ENCODE measurements around the gene BET1.

The BET1 gene, protein sequence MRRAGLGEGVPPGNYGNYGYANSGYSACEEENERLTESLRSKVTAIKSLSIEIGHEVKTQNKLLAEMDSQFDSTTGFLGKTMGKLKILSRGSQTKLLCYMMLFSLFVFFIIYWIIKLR
- total RNA-seq = 7.3 to 31.7 (median 18.9) reads per million in 9 experiments

DNA sequence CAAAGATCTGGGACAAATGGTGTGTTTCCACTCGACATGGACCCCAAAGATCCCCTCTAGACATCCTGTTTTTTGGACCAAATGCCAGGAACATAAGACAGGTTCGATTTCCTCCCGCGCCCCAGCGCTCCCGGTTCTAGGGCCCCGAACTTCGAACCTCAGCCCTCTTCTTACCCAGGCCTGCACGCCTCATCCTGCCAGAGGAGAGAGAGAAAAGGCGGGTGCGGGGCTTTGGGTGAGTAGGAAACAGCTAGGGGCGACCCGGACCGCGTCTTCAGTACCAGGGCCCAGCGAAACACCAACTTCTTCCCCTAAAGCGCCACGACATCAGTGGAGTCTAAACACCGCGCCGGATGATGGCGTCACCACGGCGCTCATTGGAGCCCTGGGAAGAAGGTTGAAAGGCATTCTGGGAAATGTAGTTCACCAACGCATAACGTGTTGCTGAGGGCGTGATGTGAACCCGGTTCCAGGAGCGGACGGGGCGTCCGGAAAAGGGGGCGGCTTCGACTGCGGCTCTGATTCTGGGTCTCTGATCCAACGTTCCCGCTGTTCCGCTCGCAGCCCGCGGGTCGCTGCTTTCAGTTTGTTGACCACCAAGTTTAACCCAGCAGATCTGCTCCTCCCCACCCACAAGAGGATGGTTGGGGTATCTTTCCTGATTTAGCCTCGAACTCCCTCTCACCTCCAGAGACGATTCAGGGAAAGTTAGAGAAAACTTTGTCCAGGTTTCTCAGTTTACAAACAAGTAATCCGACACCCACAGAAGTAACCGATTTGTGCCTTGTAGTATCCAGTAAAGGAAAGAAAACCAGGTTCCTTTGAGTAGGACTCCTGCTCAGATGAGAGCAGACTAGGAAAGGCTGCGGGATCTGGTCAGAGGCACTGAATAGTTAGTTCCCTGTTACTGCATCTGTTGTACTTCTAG lies at the start of gene BET1:
Gene BET1, minus strand, starts transcription at position 332 of the 928 bp plus-strand sequence. Its CDS starts 139 bp downstream, at position 193.
- Mint-ChIP-seq H3K36me3 (ENCODE audit: insufficient read depth) (peaks cover 18% of the 10 kb centered on the region), H3K27me3 (no peaks in the 10 kb centered on the region), H3K4me1 (ENCODE audit: low read depth in 2 of 2) (peaks cover 26 to 39% of the 10 kb centered on the region in 2 donors), H3K4me3 (peak within 1 kb of the TSS; percentile 97 to 98), H3K9me3 (no peaks in the 10 kb centered on the region), H3K27ac (peak within 1 kb of the TSS; percentile 99 to 100)
- ATAC-seq (replicated peaks) = peak; percentile 95
- peak; percentile 91 to 92 (median 92) for DNase-seq

DNA sequence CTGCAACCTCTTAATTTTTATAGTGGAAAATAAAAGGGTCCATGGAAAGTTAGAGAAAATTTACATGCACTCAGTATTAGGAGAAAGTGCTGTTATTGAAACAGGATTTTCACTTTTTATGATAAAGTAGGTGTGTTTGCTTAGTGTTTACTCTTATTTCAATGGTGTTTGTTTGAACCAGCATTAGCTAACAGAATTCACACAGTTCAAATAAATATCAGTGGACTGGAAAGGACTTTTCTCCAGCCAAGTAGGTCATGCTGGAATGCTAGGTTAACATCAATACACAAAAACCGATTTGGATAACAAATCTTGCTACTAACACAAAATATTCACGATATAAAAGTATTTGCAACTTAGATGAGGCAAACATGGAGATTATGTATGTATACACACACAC lies 49.4 kb upstream of the BET1 start:
- Mint-ChIP-seq H3K27ac (no peak overlapping the region), H3K27me3 (peaks cover 34 to 36% of the 10 kb centered on the region in 2 donors), H3K9me3 (no peaks in the 10 kb centered on the region), H3K36me3 (ENCODE audit: insufficient read depth) (no peaks in the 10 kb centered on the region), H3K4me1 (ENCODE audit: low read depth in 2 of 2) (peaks cover 0 to 4% of the 10 kb centered on the region in 2 donors), H3K4me3 (no peak overlapping the region)
- no peak for ATAC-seq (replicated peaks)
- no peak for DNase-seq

DNA sequence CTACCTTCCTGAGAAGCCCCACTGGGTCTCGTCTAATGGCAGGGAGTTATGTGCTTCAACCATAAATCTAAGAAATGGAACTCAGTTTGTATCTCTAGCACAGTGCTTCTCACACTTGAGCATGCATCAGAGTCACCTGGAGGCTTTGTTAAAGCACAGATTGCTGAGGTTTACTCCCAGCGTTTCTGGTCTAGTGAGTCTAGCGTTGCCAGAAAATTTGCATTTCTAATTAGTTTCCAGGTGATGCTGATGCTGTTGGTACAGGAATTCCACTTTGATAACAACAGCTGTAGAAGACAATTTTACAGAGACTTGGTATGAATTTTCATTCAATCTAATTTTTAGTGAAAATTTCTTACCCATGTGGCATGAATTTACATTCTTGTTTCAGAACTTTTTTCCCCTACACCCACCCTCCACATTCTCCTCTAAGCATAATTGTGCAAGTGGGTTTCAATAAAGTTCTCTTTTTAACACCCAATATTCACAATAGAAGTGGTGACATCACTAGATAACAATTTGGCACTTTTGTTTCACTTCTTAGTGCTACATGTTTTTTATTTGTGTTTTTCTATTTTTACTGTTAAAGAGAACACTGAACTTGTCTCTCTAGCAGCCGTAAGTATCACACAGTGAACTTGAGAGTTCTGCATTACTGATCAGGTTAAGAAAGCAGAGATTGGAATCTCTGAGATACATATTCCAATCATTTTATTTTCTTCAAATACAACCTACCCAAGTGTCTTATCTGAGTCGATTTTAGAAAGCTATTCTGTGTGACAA lies 48.4 kb upstream of the BET1 start:
- H3K27ac Mint-ChIP-seq = no peak overlapping the region
- peaks cover 31 to 35% of the 10 kb centered on the region in 2 donors for H3K27me3 Mint-ChIP-seq
- H3K4me1 Mint-ChIP-seq (ENCODE audit: low read depth in 2 of 2) = peaks cover 0 to 4% of the 10 kb centered on the region in 2 donors
- no peak overlapping the region for H3K4me3 Mint-ChIP-seq
- no peak for DNase-seq
- no peaks in the 10 kb centered on the region for H3K9me3 Mint-ChIP-seq
- no peaks in the 10 kb centered on the region for H3K36me3 Mint-ChIP-seq (ENCODE audit: insufficient read depth)
- ATAC-seq (replicated peaks) = peak; percentile 26

DNA sequence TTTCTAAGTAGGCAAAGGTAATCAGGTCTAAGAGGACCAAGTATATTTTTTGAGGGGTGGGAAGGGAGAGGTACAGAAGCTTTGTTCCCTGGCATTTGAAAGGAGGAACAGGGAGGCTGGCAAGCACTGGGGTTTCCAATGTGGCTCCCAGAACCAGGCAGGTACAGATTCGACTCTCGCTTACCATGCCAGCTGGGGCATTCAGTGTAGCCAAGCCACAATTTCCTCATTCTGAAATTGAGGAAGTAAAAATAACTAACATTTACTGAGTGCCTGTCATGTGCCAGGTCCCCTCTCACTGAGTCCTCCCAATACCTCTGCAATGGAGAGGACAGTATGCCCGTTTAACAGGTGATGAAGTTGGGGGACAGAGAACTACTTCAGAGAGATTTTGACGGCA lies 45.9 kb upstream of the BET1 start:
- peaks cover 40 to 51% of the 10 kb centered on the region in 2 donors for H3K27me3 Mint-ChIP-seq
- H3K36me3 Mint-ChIP-seq (ENCODE audit: insufficient read depth) = no peaks in the 10 kb centered on the region
- no peak overlapping the region for H3K4me3 Mint-ChIP-seq
- H3K27ac Mint-ChIP-seq = no peak overlapping the region
- DNase-seq (no peak), ATAC-seq (replicated peaks) (peak; percentile 49)
- H3K9me3 Mint-ChIP-seq = no peaks in the 10 kb centered on the region
- H3K4me1 Mint-ChIP-seq (ENCODE audit: low read depth in 2 of 2) = peaks cover 0 to 4% of the 10 kb centered on the region in 2 donors

DNA sequence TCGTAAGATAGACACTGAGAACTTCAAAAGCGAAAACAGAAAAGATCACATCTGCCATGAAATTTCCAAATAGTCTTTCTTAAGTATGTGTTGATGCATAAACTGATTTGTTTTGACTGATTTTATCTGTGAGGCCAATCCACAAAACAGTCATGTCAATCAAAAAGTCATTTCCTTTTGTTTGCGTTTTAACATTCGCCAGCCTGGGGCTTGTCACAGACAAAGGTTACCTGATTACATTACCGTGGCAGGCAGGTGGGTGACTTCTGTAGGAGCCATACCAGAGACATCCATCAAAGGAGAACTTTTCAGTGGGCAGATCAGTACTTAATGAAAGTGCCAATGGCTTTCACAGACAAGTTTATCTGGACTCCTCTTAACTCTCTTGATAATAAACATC lies 45.5 kb upstream of the BET1 start:
- Mint-ChIP-seq H3K27ac (no peak overlapping the region), H3K27me3 (peaks cover 40 to 54% of the 10 kb centered on the region in 2 donors), H3K9me3 (no peaks in the 10 kb centered on the region), H3K36me3 (ENCODE audit: insufficient read depth) (no peaks in the 10 kb centered on the region), H3K4me3 (no peak overlapping the region), H3K4me1 (ENCODE audit: low read depth in 2 of 2) (peaks cover 0 to 4% of the 10 kb centered on the region in 2 donors)
- ATAC-seq (replicated peaks) (no peak), DNase-seq (no peak)

DNA sequence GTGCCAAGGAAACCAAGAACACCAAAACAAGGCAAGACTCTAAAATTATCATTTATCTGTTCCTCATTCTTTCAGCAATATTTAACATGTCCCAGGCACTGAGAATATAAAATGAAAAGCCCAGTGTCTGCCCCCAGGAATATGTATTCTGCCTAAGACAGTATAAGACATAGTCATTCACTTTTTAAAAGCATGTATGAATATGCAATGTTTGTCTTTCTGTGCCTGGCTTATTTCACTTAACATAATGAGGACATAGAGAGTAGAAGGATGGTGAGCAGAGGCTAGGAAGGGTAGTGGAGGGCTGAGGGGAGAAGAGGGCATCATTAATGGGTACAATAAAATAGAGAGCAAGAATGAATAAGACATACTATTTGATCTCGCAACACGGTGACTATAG lies 44.6 kb upstream of the BET1 start:
- no peak for DNase-seq
- no peak for ATAC-seq (replicated peaks)
- peaks cover 0 to 4% of the 10 kb centered on the region in 2 donors for H3K4me1 Mint-ChIP-seq (ENCODE audit: low read depth in 2 of 2)
- H3K27me3 Mint-ChIP-seq = peaks cover 32 to 47% of the 10 kb centered on the region in 2 donors
- H3K9me3 Mint-ChIP-seq = no peaks in the 10 kb centered on the region
- no peak overlapping the region for H3K27ac Mint-ChIP-seq
- no peak overlapping the region for H3K4me3 Mint-ChIP-seq
- no peaks in the 10 kb centered on the region for H3K36me3 Mint-ChIP-seq (ENCODE audit: insufficient read depth)

DNA sequence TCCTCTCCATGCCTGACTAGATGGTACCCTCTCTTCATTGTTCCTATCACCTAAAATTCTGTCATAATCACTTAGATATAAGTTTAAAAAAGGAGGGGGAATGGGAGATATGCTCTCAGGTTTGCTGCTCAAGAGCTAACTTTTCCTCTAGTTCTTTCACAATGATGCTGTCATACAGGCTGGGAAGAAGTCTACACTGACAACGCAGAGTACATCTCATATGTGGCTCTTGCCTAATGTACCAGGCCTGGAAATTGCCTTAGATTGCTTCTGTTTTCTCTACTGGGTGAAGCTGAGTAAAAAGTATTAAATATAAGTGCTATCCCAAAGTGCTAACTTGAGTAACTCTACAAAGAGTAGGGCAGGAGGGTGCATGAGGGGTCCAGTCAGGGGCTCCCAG lies 43.8 kb upstream of the BET1 start:
- peaks cover 31 to 45% of the 10 kb centered on the region in 2 donors for H3K27me3 Mint-ChIP-seq
- no peaks in the 10 kb centered on the region for H3K9me3 Mint-ChIP-seq
- no peak for ATAC-seq (replicated peaks)
- no peak for DNase-seq
- peaks cover 0 to 4% of the 10 kb centered on the region in 2 donors for H3K4me1 Mint-ChIP-seq (ENCODE audit: low read depth in 2 of 2)
- H3K4me3 Mint-ChIP-seq = no peak overlapping the region
- H3K27ac Mint-ChIP-seq = no peak overlapping the region
- H3K36me3 Mint-ChIP-seq (ENCODE audit: insufficient read depth) = no peaks in the 10 kb centered on the region

DNA sequence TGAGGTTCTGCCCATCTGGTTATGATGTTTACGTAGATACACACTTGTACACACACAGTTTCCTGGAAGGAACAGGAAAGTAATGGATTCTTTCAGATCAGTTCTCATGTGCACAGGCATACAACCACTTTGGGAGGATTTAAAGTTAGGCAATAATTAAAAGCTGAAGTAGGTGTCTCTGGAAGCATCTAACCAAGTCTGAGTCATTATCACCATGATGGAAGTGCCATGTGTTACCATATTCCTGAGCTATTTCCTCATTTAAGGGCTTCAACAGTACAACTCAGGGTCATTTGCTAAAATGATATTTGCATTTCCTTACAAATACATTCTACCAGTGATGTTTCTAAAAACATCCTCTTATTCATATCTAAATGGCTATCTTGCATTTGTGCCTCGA lies 41.4 kb upstream of the BET1 start:
- DNase-seq (no peak), ATAC-seq (replicated peaks) (no peak)
- Mint-ChIP-seq H3K9me3 (no peaks in the 10 kb centered on the region), H3K27me3 (peaks cover 37 to 53% of the 10 kb centered on the region in 2 donors), H3K4me1 (ENCODE audit: low read depth in 2 of 2) (peaks cover 0 to 4% of the 10 kb centered on the region in 2 donors), H3K4me3 (no peak overlapping the region), H3K27ac (no peak overlapping the region), H3K36me3 (ENCODE audit: insufficient read depth) (no peaks in the 10 kb centered on the region)

DNA sequence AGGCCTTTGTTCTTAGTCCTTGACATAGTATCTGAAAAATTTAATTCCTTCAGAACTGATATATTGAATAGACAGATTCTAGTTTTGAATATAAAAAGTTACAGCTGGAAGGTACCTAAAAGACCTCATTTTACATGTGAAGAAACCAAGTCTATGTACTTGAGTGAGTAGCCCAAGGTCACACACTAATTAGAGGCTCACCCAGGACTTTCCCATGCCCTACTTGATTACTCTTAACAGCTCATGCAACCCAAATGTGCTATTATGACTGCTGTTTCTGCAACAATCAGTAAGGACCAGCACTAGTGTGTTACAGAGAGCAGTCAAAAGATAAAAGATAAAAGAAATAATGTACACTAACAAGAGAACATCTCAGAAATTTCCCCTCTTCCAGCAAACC lies 40.7 kb upstream of the BET1 start:
- peaks cover 40 to 59% of the 10 kb centered on the region in 2 donors for H3K27me3 Mint-ChIP-seq
- no peaks in the 10 kb centered on the region for H3K9me3 Mint-ChIP-seq

DNA sequence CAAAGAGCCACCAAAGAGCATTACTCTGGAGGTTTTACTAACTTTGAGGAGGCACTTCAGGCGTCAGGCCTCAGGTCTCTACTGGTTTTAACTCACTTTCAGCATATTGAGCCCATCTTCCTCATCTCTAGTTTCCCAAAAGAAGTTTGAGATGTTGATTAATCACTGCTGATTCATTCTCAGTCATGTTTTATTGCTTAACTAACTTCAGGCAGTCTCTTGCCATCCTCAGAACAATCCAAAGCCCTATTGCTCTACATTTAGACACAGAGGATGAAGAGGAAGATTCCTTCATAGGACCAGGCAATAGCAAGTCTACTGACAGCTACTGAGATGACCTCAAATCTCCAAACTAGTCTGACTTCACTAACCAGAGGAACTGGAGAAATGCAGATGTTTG lies 39.1 kb upstream of the BET1 start:
- Mint-ChIP-seq H3K36me3 (ENCODE audit: insufficient read depth) (no peaks in the 10 kb centered on the region), H3K4me1 (ENCODE audit: low read depth in 2 of 2) (no peaks in the 10 kb centered on the region), H3K27ac (no peak overlapping the region), H3K27me3 (peaks cover 41 to 55% of the 10 kb centered on the region in 2 donors), H3K4me3 (no peak overlapping the region), H3K9me3 (no peaks in the 10 kb centered on the region)
- no peak for DNase-seq
- no peak for ATAC-seq (replicated peaks)

More for the DNA sequence above, 40.7 kb upstream of the BET1 start:
- peaks cover 0 to 3% of the 10 kb centered on the region in 2 donors for H3K4me1 Mint-ChIP-seq (ENCODE audit: low read depth in 2 of 2)
- DNase-seq (no peak), ATAC-seq (replicated peaks) (no peak)
- no peak overlapping the region for H3K4me3 Mint-ChIP-seq
- no peaks in the 10 kb centered on the region for H3K36me3 Mint-ChIP-seq (ENCODE audit: insufficient read depth)
- no peak overlapping the region for H3K27ac Mint-ChIP-seq

DNA sequence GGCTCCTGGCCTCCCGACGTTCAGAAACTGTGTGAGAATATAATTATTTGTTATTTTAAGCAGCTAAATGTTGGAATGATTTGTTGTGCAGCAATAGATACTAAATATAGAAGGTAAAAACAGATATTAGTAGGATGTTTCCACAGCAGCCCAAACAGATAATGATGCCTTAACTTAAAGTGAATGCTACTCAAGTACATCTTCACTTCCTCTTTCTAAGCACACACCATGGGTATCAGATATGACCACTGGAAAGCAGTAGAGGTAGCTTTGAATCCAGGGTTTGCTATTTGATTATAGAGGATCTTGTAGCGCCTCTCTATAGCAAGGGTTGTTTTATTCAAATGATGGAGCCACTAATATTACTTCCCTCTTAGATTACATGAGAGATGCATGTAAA lies 38.2 kb upstream of the BET1 start:
- H3K36me3 Mint-ChIP-seq (ENCODE audit: insufficient read depth) = no peaks in the 10 kb centered on the region
- H3K27ac Mint-ChIP-seq = no peak overlapping the region
- ATAC-seq (replicated peaks) (no peak), DNase-seq (no peak)
- no peaks in the 10 kb centered on the region for H3K9me3 Mint-ChIP-seq
- no peaks in the 10 kb centered on the region for H3K4me1 Mint-ChIP-seq (ENCODE audit: low read depth in 2 of 2)
- peaks cover 44 to 45% of the 10 kb centered on the region in 2 donors for H3K27me3 Mint-ChIP-seq
- no peak overlapping the region for H3K4me3 Mint-ChIP-seq

DNA sequence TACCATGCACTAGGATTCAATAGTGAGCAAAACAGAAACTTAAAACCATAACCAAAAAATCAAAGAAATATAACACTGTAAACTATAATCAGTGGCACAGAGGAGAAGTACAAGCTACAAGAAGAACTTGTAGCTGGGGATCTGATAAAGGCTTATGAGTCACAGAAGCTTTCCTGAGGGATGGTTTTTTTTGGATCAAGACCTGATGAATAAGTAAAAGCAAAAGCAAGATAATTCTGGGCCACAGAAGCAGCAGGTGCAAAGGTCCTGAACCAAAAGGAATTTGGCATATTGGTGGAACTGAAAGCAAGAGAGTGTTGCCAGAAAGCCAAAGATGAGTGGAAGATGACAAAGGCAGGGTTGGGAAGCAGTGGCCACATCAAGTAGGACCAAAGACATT lies 37.4 kb upstream of the BET1 start:
- no peaks in the 10 kb centered on the region for H3K9me3 Mint-ChIP-seq
- H3K27ac Mint-ChIP-seq = no peak overlapping the region
- no peak overlapping the region for H3K4me3 Mint-ChIP-seq
- H3K27me3 Mint-ChIP-seq = peaks cover 39 to 44% of the 10 kb centered on the region in 2 donors
- H3K36me3 Mint-ChIP-seq (ENCODE audit: insufficient read depth) = no peaks in the 10 kb centered on the region
- no peaks in the 10 kb centered on the region for H3K4me1 Mint-ChIP-seq (ENCODE audit: low read depth in 2 of 2)
- DNase-seq = no peak
- no peak for ATAC-seq (replicated peaks)

DNA sequence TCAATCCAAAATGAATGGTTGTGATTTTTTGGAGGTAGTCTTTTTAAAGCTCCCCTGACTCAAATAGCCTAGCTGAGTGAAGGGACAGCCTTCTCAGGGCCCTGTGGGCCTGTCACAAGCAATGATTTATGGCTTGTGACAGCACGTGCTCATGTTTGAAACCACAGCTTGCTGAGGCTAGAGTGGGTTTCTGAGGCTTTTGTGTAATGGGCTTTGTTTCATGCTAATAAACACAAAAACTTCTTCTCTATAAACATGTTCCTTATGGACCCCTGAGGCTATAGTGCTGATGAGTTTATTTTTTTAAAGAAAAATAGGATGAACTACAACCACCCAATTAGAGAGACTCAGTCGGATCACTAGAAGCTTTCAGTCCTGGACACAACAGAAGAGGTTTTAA lies 36.1 kb upstream of the BET1 start:
- H3K36me3 Mint-ChIP-seq (ENCODE audit: insufficient read depth) = no peaks in the 10 kb centered on the region
- no peak overlapping the region for H3K27ac Mint-ChIP-seq
- DNase-seq (no peak), ATAC-seq (replicated peaks) (no peak)
- H3K4me3 Mint-ChIP-seq = no peak overlapping the region
- peaks cover 31 to 33% of the 10 kb centered on the region in 2 donors for H3K27me3 Mint-ChIP-seq
- H3K9me3 Mint-ChIP-seq = no peaks in the 10 kb centered on the region
- H3K4me1 Mint-ChIP-seq (ENCODE audit: low read depth in 2 of 2) = no peaks in the 10 kb centered on the region

All from effector memory CD8-positive, alpha-beta T cell (primary cell).